WERI-Rb-1 (cell line): ENCODE results near the gene TOP1.

Experiments used
- DNase-seq: peaks from one replicate; pipeline ENCODE4 v3.0.0-alpha.2; 2020
- H3K27ac ChIP-seq: fragments of 250-450 bp; sonication (Bioruptor Pico); 2 replicates; pipeline ENCODE4 v1.5.1; 2020; ENCODE audit warnings: mild to moderate bottlenecking, moderate library complexity
- H3K27me3 ChIP-seq: fragments of 250-450 bp; sonication (Bioruptor Pico); 2 replicates; pipeline ENCODE4 v1.5.1; 2021; ENCODE audit warnings: mild to moderate bottlenecking, low read depth, moderate library complexity; ENCODE audit not compliant: insufficient read depth, severe bottlenecking
- H3K36me3 ChIP-seq: fragments of 250-450 bp; sonication (Bioruptor Pico); 2 replicates; pipeline ENCODE4 v1.5.1; 2020; ENCODE audit warnings: mild to moderate bottlenecking, moderate library complexity
- H3K4me3 ChIP-seq: 2 replicates; pipeline ENCODE4 v1.5.1; 2011; ENCODE audit warnings: low read depth, mild to moderate bottlenecking, control low read depth, low read length
- H3K9me3 ChIP-seq: fragments of 250-450 bp; sonication (Bioruptor Pico); 2 replicates; pipeline ENCODE4 v1.5.1; 2021; ENCODE audit warnings: mild to moderate bottlenecking, moderate library complexity; ENCODE audit not compliant: severe bottlenecking
- TF ChIP-seq, protein P1 (sequence below): IDR thresholded peaks from 2 replicates; pipeline ENCODE4 v1.5.1; 2011; ENCODE audit warnings: low read depth, mild to moderate bottlenecking, control low read depth, inconsistent platforms, low read length

Gene TOP1

DNA sequence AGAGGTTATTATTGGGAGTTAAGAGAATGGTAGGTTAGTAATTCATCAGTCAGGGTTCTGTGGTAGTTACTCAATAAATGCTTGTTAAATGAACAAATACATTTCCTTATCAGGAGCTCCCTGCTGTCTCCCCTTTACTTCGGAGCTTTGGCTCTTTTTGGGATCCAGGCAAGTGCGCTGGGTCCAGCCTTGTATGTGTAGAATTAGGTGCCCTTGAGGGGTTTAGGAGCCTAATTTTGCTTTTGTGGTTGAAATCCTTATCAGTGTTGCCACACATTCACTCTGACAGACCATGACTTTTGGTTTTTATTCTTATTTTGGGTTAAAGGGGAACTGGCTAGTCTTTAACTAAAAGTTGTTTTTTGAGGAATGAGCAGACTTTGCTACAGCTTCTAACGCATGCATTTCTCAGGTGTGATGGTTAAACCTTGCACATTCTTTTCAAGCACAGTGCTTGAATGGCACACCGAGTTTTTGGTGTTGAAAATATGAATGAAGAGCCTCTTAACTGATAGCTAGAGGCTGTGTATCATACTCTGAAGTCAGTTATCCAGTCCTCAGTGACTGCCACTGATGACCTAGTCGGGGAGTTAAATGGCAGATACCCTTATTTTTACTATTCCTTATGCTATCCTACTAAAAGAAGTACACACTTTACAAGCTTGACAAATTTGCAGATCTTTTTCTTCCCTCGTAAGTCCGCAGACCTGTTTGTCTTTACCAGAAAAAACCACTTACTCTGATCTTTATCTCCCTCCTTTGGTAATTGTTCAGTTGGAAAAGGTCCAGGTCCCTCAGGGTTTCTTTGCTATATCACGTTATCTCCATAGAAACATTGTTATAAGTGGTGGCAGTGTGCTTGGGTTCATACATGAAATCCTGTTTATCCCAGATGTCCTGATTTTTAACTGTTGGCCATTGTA is 58.0 kb downstream of the TOP1 start:
- TF ChIP-seq, protein P1, sequence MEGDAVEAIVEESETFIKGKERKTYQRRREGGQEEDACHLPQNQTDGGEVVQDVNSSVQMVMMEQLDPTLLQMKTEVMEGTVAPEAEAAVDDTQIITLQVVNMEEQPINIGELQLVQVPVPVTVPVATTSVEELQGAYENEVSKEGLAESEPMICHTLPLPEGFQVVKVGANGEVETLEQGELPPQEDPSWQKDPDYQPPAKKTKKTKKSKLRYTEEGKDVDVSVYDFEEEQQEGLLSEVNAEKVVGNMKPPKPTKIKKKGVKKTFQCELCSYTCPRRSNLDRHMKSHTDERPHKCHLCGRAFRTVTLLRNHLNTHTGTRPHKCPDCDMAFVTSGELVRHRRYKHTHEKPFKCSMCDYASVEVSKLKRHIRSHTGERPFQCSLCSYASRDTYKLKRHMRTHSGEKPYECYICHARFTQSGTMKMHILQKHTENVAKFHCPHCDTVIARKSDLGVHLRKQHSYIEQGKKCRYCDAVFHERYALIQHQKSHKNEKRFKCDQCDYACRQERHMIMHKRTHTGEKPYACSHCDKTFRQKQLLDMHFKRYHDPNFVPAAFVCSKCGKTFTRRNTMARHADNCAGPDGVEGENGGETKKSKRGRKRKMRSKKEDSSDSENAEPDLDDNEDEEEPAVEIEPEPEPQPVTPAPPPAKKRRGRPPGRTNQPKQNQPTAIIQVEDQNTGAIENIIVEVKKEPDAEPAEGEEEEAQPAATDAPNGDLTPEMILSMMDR = no peak

DNA sequence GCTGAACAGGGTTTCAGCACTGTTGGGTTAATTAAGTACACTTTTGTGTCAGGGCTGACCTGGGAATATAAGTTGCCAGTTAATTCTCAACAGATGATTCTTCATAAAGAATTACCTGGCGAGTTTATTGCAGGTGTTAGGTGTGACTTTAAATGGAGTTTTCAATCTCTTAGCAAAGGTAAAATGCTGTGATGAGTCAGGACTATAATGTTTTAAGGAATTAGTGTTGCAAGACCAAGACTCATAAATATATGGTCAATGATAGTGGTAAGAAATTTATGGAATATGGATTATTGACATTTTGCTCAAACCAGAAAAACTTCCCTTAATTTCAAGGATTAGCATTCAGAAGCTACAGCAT is 58.7 kb downstream of the TOP1 start:
- TF ChIP-seq, protein P1 = no peak
- Histone ChIP-seq H3K9me3 (no peaks in the 10 kb centered on the region), H3K36me3 (peaks cover 54% of the 10 kb centered on the region), H3K27ac (no peak overlapping the region), H3K27me3 (no peaks in the 10 kb centered on the region), H3K4me3 (no peak overlapping the region)
- DNase-seq = no peak

More for the DNA sequence above, 58.0 kb downstream of the TOP1 start:
- Histone ChIP-seq H3K27ac (no peak overlapping the region), H3K9me3 (no peaks in the 10 kb centered on the region), H3K4me3 (no peak overlapping the region), H3K36me3 (peaks cover 55% of the 10 kb centered on the region), H3K27me3 (no peaks in the 10 kb centered on the region)
- DNase-seq = no peak

DNA sequence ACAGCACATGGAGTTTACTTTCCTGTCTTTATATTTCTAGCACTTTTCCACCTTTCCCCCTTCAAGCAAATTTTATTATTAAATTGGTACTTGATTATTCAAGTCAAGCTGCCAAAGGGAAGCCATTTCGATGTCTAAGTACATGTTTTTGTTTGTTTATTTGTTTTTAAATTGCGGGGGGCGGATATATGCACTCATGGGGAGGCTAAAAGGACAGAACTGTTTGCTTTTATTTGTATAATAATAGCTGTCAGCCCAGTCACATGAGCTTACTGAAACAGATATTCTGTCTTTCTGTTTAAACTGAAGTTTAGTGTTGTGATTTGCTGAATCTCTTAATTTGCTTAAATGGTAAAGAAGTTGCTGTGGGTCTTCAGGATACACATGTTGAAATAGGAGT is 59.2 kb downstream of the TOP1 start:
- H3K9me3 ChIP-seq = no peaks in the 10 kb centered on the region
- H3K27ac ChIP-seq = no peak overlapping the region
- no peaks in the 10 kb centered on the region for H3K27me3 ChIP-seq
- no peak for DNase-seq
- H3K36me3 ChIP-seq = peaks cover 55% of the 10 kb centered on the region
- TF ChIP-seq, protein P1 = no peak
- no peak overlapping the region for H3K4me3 ChIP-seq

DNA sequence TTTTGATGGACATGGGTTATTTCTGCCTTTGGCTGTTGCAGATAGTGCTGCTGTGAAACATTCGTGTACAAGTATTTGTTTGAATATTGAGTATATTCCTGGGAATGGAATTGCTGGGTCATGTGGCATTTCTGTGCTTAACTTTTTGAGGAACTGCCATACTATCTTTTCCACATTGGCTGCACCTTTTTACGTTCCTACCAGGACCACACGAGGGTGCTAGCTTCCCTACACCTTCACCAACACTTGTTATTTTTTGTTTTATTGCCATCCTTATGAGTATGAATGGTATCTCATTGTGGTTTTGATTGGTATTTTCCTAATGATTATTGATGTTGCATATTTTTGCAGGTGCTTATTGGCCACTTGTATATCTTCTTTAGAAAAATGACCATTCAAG is 60.9 kb downstream of the TOP1 start:
- no peaks in the 10 kb centered on the region for H3K27me3 ChIP-seq
- DNase-seq = no peak
- H3K36me3 ChIP-seq = peaks cover 53% of the 10 kb centered on the region
- TF ChIP-seq, protein P1 = no peak
- H3K27ac ChIP-seq = no peak overlapping the region
- H3K9me3 ChIP-seq = no peaks in the 10 kb centered on the region
- H3K4me3 ChIP-seq = no peak overlapping the region

DNA sequence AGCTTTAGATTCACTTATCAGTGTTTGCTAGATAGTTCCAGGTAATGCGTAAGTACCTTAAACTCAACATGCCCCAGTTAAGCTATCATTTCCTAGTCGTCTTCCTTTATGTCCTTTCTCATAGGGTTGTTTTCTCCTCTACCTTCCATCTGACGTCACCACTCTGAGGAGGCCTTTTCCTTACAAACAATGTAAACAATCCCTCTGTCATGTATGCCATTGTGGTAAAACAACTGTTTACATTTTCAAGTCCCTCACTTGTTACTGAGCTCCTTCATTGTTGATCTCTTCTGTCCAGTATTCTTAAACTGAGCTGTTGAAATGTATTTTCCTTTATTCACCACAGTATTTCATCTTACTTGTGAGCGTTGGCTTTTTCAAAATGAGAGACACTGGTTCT is 63.3 kb downstream of the TOP1 start:
- no peak for DNase-seq
- no peaks in the 10 kb centered on the region for H3K27me3 ChIP-seq
- H3K4me3 ChIP-seq = no peak overlapping the region
- peaks cover 55% of the 10 kb centered on the region for H3K36me3 ChIP-seq
- H3K27ac ChIP-seq = no peak overlapping the region
- TF ChIP-seq, protein P1 = no peak
- no peaks in the 10 kb centered on the region for H3K9me3 ChIP-seq
